Stimulated activated CD4-positive, alpha-beta T cell treated with anti-CD3 and anti-CD28 coated beads, Interleukin-1b, Interleukin-23, amount 100 ng/mL, for 4 hours (primary cell): ENCODE results near the gene OR51S1.
"Not testable (repeated sequence)": the region's sequence is repeated elsewhere in the genome, so short reads cannot be mapped to it uniquely, and the experiment has no call there.

ENCODE experiments used
- DNase-seq, 2 donors: peaks; one replicate each; pipeline ENCODE4 v3.0.0-alpha.2; 2020; ENCODE audit warnings: low read depth in 2 of 2

The OR51S1 gene, protein sequence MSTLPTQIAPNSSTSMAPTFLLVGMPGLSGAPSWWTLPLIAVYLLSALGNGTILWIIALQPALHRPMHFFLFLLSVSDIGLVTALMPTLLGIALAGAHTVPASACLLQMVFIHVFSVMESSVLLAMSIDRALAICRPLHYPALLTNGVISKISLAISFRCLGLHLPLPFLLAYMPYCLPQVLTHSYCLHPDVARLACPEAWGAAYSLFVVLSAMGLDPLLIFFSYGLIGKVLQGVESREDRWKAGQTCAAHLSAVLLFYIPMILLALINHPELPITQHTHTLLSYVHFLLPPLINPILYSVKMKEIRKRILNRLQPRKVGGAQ

DNA sequence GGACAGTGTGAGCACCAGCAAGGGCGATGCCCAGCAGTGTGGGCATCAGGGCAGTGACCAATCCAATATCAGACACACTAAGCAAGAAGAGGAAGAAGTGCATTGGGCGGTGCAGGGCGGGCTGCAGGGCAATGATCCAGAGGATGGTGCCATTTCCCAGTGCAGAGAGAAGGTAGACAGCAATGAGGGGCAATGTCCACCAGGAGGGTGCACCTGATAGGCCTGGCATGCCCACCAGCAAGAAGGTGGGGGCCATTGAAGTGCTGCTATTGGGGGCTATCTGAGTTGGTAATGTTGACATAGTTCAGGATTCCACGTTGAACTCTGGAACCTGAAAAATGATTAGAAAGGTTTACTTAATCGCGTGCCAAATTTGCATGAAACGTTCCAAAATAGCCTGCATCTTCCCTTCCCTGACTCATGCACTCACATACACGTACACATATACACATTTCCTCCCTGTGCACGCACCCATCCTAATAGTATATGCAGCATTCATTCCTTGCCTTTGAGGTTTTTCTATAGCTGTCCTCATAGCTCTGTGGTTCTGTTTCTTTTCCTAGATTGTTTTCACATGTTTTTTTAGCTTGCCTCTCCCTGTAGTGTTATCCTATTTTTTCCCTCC is at the start of gene OR51S1:
OR51S1 (minus strand) TSS at position 301 of the 625 bp plus-strand sequence; CDS start at position 301, 0 bp downstream.
- no peak for DNase-seq

DNA sequence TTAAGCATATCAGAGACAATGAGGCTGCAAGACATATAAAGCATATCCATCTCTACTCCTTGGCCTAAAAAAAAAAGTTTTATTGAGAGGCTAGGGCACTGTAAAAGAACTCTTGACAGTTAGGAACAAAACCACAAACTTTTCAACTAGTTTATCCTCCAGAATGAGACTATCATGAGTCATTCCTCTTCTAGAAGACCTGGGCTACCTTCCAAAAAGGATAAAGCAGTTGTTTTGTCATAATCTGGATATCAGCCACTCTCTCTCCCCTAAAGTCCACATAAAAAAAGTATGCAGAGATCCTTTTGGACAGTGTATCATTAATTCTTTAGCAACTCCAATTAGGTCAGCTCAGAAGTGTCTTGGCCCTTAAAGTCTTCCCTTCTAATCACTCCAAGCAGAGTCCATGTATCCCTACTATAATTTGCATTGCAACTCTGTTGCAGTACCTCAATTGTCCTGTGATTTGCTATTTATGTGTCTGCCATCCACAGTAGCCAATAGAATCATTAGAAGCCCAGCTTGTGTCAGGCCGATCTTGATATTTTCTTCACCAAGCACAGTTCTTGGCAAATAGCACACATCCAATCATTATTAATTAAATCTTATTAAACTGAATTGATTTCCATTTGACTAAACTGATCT is 43.1 kb upstream of the OR51S1 start:
- DNase-seq = no peak

DNA sequence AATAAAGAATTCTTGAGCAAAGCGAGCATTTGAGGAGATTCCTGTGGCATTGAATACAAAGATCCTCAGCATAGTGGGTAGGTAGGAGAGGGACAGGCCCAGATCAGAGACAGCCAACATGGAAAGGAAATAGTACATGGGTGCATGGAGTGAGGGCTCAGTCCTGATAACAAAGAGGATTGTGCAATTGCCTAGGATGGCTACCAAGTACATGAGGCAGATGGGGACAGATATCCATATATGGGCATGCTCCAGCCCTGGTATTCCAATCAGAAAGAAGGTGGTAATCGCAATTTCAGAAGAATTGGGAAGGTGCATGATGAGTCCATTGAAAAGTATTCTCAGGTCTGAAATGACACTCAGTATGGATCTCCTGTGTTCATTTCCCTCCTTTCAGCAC is 41.3 kb upstream of the OR51S1 start:
- no peak for DNase-seq

DNA sequence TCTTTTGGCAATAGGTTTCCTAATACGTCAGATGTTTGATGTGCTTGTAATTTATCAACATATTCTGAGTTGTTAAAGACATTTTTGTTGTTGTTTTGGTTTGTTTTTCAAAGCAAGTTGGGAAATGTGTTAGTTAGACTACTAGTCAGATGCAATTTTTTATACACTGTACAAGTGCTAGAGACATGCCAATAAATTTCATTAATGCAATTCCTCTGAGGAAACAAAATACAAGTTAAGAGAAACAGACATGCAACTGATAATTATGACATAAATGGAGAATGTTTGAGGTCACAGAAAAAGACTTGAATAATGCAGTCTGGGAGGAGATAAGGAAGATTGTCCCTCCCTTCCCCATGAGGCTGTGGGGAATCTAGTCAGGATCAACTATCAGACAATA is 38.6 kb upstream of the OR51S1 start:
- no peak for DNase-seq

DNA sequence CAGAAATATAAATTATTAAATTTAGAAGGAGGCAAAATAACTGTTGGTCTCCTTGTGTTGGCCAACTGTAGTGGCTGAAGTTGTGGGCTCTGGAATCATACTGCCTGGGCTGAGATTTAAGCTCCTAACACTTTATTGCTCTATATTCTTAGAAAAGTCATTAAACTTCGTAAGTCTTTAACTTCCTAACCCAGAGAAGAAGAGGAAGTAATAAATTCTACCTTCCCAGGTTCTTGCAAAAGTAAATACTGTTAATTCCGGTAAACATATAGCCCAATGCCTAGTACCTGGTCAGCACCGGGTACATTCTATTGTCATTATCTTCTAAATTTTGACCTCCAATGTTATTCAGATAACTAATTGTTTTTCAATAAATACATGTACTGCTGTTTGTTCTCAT is 37.2 kb upstream of the OR51S1 start:
- no peak for DNase-seq

DNA sequence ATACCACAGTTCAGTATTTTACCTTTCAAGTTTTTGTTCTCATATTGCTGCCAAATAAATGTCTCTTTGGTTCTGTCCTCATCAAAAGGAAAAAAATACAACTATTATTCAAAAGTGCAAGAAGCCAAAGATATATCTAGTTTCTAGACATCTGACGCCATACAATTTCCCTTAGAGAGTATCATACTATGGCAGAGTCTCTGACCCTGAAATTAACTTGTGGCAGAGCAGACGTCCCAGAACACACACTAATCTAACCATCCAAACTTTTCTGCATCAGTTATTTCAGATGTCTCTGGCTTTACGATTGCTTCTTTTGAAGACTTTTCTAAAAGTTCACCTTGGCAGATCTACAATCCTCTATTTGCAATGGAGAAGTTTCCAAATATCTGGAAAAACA is 35.4 kb upstream of the OR51S1 start:
- no peak for DNase-seq

DNA sequence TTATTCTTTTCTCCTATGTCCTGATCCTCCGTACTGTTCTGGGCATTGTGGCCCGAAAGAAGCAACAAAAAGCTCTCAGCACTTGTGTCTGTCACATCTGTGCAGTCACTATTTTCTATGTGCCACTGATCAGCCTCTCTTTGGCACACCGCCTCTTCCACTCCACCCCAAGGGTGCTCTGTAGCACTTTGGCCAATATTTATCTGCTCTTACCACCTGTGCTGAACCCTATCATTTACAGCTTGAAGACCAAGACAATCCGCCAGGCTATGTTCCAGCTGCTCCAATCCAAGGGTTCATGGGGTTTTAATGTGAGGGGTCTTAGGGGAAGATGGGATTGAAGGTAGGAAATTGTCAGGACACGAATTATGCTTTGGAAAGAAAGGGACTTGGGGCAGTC is 33.5 kb upstream of the OR51S1 start:
- DNase-seq = no peak

DNA sequence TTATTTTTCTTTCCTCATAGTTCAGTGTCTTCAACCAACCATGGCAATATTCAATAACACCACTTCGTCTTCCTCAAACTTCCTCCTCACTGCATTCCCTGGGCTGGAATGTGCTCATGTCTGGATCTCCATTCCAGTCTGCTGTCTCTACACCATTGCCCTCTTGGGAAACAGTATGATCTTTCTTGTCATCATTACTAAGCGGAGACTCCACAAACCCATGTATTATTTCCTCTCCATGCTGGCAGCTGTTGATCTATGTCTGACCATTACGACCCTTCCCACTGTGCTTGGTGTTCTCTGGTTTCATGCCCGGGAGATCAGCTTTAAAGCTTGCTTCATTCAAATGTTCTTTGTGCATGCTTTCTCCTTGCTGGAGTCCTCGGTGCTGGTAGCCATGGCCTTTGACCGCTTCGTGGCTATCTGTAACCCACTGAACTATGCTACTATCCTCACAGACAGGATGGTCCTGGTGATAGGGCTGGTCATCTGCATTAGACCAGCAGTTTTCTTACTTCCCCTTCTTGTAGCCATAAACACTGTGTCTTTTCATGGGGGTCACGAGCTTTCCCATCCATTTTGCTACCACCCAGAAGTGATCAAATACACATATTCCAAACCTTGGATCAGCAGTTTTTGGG is 33.0 kb upstream of the OR51S1 start, which contains the start of gene OR51T1:
OR51T1 (plus strand) TSS at position 41 of the 641 bp plus-strand sequence; CDS start at position 41, 0 bp downstream.
- no peak for DNase-seq

DNA sequence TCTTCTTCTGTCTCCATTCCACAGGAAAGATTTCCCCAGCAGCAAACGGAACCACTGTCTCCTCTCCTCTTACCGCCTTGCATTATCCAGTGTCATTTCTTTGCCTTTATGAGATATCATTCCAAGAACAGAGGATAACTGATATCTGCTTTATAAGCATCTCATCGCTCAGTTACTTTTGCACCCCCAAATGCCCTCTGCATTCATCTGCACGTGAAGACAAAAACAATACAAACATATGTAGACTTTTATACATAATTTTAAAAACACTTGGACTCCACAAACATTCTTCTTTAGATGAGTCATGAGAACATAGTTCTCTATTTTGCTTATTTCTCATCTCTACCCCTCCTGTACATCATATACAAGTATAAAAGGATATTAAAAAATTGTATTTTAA is 32.2 kb upstream of the OR51S1 start:
- no peak for DNase-seq

DNA sequence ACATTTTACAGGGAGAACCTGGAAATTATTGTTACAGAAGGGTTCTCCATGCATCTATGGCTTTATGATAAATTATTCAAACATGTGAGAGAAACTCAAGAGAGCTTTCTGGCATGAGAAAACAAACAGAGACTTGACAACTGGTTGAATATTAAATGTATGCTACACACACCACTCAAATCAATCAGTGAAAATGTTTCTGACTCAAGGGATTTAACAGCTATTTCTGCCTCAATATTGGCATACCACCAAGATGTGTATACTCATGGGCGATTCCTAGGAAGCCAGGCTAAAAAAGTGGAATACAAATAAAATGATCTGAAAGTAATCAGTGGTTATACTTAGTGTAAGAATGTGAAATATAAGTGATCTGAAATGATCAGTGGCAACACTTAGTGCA is 16.8 kb upstream of the OR51S1 start:
- no peak for DNase-seq

DNA sequence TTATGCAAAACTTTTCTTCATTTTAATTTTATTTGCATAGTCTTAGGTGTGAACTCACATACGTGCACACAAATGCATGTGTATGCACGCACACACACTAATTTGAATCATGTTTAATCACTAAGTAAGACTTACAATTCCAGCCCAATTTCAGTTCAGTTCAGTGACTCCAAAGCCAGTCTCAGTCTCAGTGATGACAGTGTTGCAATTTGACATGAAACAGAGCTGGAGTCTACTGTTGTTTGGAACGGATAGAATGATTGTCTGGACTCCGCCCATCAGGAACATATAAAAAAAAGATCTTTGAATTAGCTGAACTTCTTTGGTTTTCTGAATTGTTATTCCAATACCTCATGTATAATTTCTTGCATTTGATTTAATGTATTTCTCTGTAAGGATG is 14.9 kb upstream of the OR51S1 start:
- no peak for DNase-seq

DNA sequence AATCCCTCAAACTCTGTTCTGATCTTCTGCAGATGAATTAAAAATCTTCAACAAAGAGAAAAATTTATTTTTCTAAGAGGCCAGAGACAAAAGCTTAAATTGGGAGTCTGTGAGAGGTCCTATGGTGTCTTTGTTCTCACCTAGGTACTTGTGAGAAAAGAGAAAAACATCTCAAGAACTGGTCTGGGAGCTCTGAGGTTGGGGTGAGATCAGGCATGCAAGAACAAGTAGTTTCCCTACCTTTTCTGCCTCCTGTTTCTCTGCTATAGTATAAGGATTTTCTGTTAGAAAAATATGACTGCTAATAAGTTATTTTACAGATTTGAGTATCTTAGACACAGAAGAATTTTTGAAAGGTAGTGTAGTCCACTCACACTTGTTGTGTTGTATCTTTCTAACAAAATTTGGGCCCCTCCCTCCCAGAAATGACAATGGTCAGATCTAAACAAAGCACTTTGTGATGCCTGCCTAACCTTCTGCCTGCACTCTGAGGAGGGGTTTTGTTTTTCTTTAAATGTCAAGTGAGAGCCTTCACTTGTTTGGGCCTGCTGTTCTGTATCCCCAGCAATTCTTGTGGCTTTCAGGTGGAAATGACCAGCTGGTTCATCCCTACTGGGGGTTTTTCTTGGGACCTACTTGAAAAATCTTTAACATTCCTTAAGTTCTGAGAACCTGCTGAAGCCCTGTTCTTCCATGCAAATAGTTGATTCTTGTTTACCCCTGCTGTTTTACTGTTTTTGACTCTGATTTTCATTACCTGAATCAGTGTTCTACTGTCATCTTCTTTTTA is 13.6 kb upstream of the OR51S1 start:
- DNase-seq = no peak

DNA sequence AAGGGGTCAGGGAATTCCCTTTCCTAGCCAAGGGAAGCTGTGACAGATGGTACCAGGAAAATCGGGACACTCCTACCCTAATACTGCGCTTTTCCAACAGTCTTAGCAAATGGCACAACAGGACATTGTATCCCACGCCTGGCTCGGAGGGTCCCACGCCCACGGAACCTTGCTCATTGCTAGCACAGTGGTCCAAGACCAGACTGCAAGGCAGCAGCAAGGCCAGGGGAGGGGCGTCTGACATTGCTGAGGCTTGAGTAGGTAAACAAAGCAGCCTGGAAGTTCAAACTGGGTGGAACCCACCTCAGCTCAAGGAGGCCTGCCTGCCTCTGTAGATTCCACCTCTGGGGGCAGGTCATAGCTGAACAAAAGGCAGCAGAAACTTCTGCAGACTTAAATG is 5.3 kb upstream of the OR51S1 start:
- not testable (repeated sequence) for DNase-seq

DNA sequence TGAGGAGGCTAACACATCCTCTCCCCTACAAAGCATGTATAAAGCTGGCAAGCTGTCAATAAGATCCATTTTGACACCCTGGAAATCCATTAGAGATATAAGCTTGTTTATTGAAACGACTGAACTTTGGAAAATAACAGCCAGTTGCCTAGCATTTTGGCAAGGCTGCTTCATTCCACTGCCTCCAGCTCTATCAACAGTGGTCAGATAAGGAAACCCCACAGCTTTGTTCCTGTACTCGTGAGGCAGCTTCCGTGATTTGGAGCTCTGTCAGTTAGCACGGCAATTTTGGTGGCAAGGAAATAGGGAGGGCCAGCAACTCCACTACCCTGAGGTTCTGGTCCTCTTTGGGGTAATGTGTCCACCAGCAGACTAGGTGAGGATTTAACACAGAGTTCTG is 2.0 kb upstream of the OR51S1 start:
- DNase-seq = no peak

DNA sequence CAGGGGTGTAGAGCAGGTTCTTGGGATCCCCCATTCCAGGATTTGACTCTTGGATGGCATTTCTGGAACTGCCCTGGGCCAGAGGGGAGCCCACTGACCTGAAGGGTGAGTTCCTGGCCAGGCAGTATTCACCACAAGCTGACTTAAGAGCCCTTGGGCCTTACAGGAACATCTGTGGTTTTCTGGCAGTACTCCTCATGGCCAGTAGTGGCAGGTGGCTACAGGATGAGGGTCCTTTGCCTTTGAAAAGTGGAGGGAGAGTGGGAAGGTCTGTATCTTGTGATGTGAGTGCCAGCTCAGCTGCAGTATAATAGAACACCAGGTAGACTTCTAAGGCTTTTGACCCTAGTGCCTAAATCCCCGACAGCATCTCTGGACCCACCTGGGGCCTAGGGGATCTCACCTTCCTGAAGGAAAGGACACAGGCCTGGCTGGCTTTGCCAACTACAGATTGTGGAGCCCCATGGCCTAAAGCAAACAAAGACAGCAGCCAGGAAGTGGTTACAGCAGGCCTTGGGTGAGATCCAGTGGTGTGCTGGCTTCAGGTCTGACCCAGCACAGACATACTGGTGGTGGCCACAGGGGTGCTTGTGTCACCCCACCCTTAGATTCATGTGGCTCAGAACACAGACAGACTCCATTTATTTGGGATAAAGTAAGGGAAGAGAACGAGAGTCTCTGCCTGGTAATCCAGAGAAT is 9.0 kb downstream of the OR51S1 start:
- DNase-seq = no peak

DNA sequence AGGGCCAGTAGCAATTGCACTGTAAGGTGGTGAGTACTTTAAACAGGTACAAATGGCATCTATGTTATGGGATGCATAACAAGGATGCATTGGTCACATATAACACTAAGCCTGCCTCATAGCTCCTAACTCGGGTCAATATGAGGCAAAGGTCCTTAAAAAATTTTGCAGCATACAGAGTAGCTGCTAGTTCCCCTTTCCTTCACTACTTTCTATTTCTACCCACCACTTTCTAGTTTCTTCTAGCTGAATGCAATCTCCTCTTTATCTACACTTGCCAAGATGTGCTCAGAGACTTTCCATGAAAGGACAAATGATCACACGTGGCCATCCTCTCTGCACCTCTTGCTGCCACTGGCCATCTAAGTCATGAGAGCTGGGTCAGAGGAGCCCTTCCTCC is 18.1 kb downstream of the OR51S1 start:
- DNase-seq = no peak

DNA sequence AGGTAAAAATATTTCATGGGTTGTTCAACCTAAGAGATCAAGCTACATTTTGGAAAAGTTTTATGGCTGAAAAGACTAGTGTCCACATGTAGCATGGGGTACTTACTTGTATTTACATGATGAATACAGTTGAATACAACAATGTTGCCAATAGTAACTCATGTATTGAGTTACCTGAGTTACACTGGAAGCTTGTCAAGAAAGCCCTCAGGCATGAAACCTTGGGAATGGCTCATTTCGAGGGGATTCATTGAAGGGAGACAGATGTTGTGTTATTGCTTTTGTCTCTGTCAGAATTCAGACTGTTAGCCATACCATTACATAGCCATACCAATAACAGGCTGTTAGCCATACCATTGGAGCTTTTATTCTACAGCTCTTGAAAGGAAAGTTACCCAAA is 18.7 kb downstream of the OR51S1 start:
- DNase-seq = no peak

DNA sequence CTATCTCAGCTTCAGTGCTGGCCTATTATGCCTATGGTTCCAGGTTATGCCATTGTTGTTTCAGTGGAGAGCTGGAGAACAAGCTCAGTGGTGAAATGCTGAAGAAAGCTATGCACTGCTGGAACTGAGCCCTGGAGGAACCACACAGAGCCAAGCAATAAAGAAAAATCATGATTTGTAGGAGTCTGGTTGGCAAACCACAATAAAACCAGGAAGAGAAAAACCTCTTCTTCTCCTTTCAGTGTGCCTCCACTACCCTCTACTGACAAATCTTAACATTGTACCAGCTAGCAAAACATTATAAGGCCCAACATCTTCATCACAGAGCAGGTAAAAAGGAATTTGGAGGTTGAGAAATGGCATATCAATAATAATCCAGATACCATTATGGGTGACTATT is 22.6 kb downstream of the OR51S1 start:
- DNase-seq = no peak

DNA sequence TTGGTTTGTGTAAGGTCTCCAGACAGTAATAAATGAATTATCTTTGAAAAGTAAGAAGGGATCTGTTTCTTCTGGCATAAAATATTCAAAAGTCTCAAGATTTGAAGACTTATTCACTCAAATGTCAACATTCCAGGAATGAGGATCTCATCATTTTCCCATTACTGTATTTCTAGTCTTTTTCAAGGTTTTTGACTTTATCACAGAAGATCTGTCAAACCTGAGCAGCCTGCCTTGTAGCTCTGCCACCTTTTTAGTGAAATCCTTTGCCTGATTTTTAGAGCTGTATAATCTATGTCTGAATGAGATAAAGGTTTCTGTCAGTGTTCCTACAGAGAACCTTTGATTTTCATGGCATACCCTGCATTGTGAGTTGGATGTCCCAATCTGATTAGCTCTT is 23.9 kb downstream of the OR51S1 start:
- DNase-seq = no peak

DNA sequence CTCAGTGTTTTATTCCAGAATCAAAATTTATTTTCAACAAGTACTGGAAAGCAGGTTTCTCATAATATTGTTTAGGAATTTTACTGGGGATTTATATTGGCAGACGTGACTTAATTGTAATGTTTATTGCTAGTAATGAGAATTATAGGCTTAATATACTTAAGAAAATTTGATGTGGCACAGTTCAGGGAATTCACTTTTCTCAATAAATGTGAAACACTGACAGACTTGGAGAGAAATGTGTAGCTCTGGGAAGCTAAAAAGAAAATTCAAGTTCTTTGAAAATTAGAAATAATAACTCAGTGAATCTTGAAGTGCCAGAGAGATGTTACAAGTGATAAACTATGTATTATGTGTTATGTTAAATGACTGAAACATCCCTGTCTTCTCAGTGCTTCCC is 28.0 kb downstream of the OR51S1 start, which contains the start of gene OR51F2:
OR51F2 (plus strand) TSS at position 301 of the 400 bp plus-strand sequence. CDS start 101 bp downstream, outside the sequence.
- DNase-seq = no peak

DNA sequence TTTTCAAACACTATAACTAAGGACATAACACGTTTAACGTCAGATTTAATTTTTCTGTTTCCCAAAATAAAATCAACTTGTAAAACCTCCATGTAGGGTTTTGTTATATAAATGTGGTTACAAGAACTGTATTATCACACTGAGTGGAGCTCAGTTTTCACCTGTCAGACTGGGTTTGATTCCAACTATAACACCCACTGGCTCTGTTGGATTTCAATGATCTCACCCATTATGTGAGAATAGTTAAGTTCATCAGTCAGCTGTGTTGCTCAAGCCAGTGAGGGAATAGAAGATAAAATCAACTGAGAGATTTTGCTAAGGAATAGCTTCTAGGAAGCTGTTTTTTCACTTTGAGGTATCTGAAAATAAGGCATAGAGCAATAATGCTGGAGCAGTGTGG is 39.8 kb downstream of the OR51S1 start:
- DNase-seq = no peak
